ENCODE results near the gene KLHL29.

DNA sequence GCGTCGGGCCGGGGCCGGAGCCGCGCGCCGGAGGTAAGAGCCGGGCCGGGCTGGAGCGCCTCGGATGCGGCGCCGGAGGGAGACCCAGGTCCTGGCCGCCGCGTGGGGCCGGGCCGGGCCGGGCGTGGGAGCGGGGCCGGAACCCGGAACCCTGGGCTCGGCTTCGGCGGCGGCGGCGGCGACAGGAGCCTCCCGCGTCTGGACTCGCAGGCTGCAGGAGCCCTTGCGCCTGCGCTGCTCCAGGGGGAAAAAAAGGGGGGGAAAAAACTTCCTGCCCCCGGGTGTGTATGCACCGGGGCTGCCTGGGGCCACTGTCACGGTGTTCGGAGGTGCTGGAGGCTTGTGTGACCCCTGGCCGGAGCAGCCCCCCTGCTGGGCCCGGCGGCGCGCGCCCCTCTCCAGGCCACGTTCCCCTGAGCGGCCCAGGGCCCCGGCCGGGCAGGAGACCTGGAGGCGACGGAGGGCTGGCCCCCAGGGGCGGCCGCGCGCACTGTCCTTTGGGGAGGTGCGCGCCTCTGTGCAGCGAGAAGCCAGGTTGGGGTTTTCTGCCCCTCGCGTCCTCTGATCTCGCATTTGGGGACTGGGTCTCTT lies 864 bp downstream of the KLHL29 start:
- TF ChIP-seq, protein P1, sequence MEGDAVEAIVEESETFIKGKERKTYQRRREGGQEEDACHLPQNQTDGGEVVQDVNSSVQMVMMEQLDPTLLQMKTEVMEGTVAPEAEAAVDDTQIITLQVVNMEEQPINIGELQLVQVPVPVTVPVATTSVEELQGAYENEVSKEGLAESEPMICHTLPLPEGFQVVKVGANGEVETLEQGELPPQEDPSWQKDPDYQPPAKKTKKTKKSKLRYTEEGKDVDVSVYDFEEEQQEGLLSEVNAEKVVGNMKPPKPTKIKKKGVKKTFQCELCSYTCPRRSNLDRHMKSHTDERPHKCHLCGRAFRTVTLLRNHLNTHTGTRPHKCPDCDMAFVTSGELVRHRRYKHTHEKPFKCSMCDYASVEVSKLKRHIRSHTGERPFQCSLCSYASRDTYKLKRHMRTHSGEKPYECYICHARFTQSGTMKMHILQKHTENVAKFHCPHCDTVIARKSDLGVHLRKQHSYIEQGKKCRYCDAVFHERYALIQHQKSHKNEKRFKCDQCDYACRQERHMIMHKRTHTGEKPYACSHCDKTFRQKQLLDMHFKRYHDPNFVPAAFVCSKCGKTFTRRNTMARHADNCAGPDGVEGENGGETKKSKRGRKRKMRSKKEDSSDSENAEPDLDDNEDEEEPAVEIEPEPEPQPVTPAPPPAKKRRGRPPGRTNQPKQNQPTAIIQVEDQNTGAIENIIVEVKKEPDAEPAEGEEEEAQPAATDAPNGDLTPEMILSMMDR (conservative IDR thresholded peaks at IDR 0.05; ENCODE audit: low read length), result no peak
- no peak for TF ChIP-seq EZH2phosphoT487 (IDR thresholded peaks at IDR 0.05; ENCODE audit: borderline replicate concordance)

Data from Loucy (cell line).